HEK293 (cell line): ENCODE measurements around the gene POLR1H.

Experiments used
- HOXA7 ChIP-seq: sonication (generic); formaldehyde crosslinking; IDR thresholded peaks from 2 replicates; pipeline ENCODE4 v1.8.1; 2022; ENCODE audit warnings: missing genetic modification reagents, borderline replicate concordance
- IKZF3 ChIP-seq: fragments of 450-650 bp; IDR thresholded peaks from 2 replicates; pipeline ENCODE4 v1.5.0; 2018; ENCODE audit warnings: missing biosample characterization, mild to moderate bottlenecking, missing genetic modification characterization, moderate library complexity
- KLF9 ChIP-seq: fragments of 450-650 bp; formaldehyde crosslinking; IDR thresholded peaks from 2 replicates; pipeline ENCODE4 v1.5.1; 2016; ENCODE audit warnings: missing biosample characterization, missing genetic modification characterization, low read depth
- SCRT2 ChIP-seq: fragments of 450-650 bp; formaldehyde crosslinking; IDR thresholded peaks from 2 replicates; pipeline ENCODE4 v1.5.1; 2016; ENCODE audit warnings: missing biosample characterization, missing genetic modification characterization
- SP2 ChIP-seq: fragments of 450-650 bp; formaldehyde crosslinking; IDR thresholded peaks from 2 replicates; pipeline ENCODE4 v1.5.1; 2016; ENCODE audit warnings: missing biosample characterization, missing genetic modification characterization
- SP3 ChIP-seq: fragments of 450-650 bp; formaldehyde crosslinking; IDR thresholded peaks from 2 replicates; pipeline ENCODE4 v1.5.1; 2016; ENCODE audit warnings: missing biosample characterization, missing genetic modification characterization
- SP7 ChIP-seq: fragments of 450-650 bp; formaldehyde crosslinking; IDR thresholded peaks from 2 replicates; pipeline ENCODE4 v1.5.1; 2016; ENCODE audit warnings: missing biosample characterization, missing genetic modification characterization
- ZBTB17 ChIP-seq: fragments of 450-650 bp; formaldehyde crosslinking; IDR thresholded peaks from 2 replicates; pipeline ENCODE4 v1.5.1; 2016; ENCODE audit warnings: missing biosample characterization, missing genetic modification characterization
- ZFHX2 ChIP-seq: fragments of 450-650 bp; formaldehyde crosslinking; conservative IDR thresholded peaks from 2 replicates; pipeline ENCODE4 v1.5.1; 2016; ENCODE audit warnings: missing biosample characterization, missing genetic modification characterization
- ZNF341 ChIP-seq: fragments of 450-650 bp; formaldehyde crosslinking; IDR thresholded peaks from 2 replicates; pipeline ENCODE4; 2016; ENCODE audit warnings: low read depth, missing biosample characterization, missing genetic modification characterization
- ZNF561 ChIP-seq: fragments of 450-650 bp; IDR thresholded peaks from 2 replicates; pipeline ENCODE4 v1.5.1; 2018; ENCODE audit warnings: missing biosample characterization, missing genetic modification characterization, borderline replicate concordance
- ZNF610 ChIP-seq: fragments of 450-650 bp; formaldehyde crosslinking; IDR thresholded peaks from 2 replicates; pipeline ENCODE4 v1.5.1; 2016; ENCODE audit warnings: missing biosample characterization, missing genetic modification characterization, borderline replicate concordance
- ZNF623 ChIP-seq: fragments of 450-650 bp; formaldehyde crosslinking; IDR thresholded peaks from 2 replicates; pipeline ENCODE4 v1.5.1; 2016; ENCODE audit warnings: missing biosample characterization, missing genetic modification characterization
- ZNF777 ChIP-seq: fragments of 450-650 bp; formaldehyde crosslinking; IDR thresholded peaks from 2 replicates; pipeline ENCODE4 v1.5.1; 2017; ENCODE audit warnings: missing biosample characterization, missing genetic modification characterization, borderline replicate concordance
- ZNF843 ChIP-seq: fragments of 450-650 bp; formaldehyde crosslinking; IDR thresholded peaks from 2 replicates; pipeline ENCODE4 v1.5.1; 2016; ENCODE audit warnings: missing biosample characterization, missing genetic modification characterization
- TF ChIP-seq, protein P1 (sequence below): fragments of 450-650 bp; formaldehyde crosslinking; IDR thresholded peaks from 2 replicates; pipeline ENCODE4 v1.5.1; 2016; ENCODE audit warnings: missing biosample characterization, missing genetic modification characterization
- TF ChIP-seq, protein P2 (sequence below): fragments of 450-650 bp; IDR thresholded peaks from 2 replicates; pipeline ENCODE4 v1.5.1; 2018; ENCODE audit warnings: missing biosample characterization, missing genetic modification characterization
- TF ChIP-seq, protein P3 (sequence below): fragments of 450-650 bp; formaldehyde crosslinking; IDR thresholded peaks from 2 replicates; pipeline ENCODE4 v1.5.1; 2016; ENCODE audit warnings: missing biosample characterization, missing genetic modification characterization
- TF ChIP-seq, protein P4 (sequence below): fragments of 450-650 bp; formaldehyde crosslinking; IDR thresholded peaks from 2 replicates; pipeline ENCODE4 v1.5.1; 2017; ENCODE audit warnings: missing biosample characterization, missing genetic modification characterization
- TF ChIP-seq, protein P5 (sequence below): fragments of 450-650 bp; formaldehyde crosslinking; optimal IDR thresholded peaks from 2 replicates; pipeline ENCODE3; 2016; ENCODE audit warnings: missing biosample characterization, mild to moderate bottlenecking, missing genetic modification characterization

Gene POLR1H

DNA sequence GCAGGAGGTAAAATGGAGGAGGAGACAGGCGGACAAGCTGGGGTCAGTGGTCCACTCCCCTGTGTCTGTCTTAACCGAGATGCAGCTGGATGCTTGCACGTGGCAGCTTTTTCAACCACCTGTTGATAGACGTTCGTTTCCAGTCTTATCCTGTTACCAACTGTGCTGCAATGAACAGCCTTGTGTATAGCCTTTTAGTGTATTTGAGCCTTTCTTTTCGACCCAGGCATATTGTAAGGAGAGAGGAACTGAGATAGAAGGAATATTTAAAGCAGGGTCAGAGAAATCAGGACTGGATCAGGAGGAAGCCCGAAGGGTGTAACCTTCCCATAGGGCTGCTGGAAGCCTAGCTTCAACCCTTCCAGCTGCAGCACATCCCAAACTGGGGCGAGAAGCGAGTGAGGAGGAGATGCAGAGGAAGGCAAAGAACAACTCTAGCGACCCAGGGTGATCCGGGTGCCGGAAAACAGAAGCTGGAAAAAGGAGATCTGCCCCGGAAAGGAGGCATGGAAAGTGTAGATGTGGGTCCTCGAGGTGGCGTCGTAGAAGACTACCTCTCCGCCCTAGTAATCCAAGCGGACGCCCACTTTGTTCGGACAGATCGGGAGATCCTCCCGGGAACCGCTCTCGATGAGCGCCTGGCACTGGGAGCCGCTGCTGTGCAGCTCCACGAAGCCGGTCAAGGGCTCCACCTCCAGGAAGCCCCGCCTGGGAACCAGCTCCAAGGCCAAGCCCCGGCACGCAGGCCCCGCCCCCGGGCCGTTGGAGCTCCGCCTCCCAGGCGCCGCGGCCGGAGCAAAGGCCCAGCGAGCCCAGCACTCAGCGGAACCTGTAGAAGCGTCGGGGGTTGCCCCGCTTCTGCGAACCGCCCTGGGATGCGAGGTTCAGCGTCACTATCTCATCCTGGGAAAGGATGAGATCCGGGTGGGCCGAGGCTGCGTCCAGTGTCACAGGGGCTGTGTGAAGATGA is 40.7 kb downstream of the POLR1H start (continued):
- TF ChIP-seq, protein P1, sequence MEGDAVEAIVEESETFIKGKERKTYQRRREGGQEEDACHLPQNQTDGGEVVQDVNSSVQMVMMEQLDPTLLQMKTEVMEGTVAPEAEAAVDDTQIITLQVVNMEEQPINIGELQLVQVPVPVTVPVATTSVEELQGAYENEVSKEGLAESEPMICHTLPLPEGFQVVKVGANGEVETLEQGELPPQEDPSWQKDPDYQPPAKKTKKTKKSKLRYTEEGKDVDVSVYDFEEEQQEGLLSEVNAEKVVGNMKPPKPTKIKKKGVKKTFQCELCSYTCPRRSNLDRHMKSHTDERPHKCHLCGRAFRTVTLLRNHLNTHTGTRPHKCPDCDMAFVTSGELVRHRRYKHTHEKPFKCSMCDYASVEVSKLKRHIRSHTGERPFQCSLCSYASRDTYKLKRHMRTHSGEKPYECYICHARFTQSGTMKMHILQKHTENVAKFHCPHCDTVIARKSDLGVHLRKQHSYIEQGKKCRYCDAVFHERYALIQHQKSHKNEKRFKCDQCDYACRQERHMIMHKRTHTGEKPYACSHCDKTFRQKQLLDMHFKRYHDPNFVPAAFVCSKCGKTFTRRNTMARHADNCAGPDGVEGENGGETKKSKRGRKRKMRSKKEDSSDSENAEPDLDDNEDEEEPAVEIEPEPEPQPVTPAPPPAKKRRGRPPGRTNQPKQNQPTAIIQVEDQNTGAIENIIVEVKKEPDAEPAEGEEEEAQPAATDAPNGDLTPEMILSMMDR (tag by site-specific recombination) = peak; percentile 80
- TF ChIP-seq ZNF341 (tag by site-specific recombination) (peak; percentile 69), SP7 (tag by site-specific recombination) (peak; percentile 42; the same call in 1 of the 2 replicates), ZNF843 (tag by site-specific recombination) (0 out of 2 replicates have a peak, but pooled peaks have one; percentile 15), ZNF610 (tag by site-specific recombination) (peak; percentile 62; the same call in 1 of the 2 replicates), SCRT2 (peak; percentile 97), KLF9 (peak; percentile 51; the same call in 1 of the 2 replicates), ZBTB17 (tag by site-specific recombination) (peak; percentile 90), ZNF623 (tag by site-specific recombination) (peak; percentile 36), SP3 (tag by site-specific recombination) (peak; percentile 81), IKZF3 (tag by site-specific recombination) (peak; percentile 91), ZFHX2 (tag by site-specific recombination) (peak; percentile 38; the same call in 1 of the 2 replicates), HOXA7 (no peak), ZNF777 (tag by site-specific recombination) (0 out of 2 replicates have a peak, but pooled peaks have one; percentile 44), ZNF561 (tag by site-specific recombination) (no peak), SP2 (tag by site-specific recombination) (peak; percentile 85)
- TF ChIP-seq, protein P2, sequence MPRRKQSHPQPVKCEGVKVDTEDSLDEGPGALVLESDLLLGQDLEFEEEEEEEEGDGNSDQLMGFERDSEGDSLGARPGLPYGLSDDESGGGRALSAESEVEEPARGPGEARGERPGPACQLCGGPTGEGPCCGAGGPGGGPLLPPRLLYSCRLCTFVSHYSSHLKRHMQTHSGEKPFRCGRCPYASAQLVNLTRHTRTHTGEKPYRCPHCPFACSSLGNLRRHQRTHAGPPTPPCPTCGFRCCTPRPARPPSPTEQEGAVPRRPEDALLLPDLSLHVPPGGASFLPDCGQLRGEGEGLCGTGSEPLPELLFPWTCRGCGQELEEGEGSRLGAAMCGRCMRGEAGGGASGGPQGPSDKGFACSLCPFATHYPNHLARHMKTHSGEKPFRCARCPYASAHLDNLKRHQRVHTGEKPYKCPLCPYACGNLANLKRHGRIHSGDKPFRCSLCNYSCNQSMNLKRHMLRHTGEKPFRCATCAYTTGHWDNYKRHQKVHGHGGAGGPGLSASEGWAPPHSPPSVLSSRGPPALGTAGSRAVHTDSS = peak; percentile 71
- TF ChIP-seq, protein P3, sequence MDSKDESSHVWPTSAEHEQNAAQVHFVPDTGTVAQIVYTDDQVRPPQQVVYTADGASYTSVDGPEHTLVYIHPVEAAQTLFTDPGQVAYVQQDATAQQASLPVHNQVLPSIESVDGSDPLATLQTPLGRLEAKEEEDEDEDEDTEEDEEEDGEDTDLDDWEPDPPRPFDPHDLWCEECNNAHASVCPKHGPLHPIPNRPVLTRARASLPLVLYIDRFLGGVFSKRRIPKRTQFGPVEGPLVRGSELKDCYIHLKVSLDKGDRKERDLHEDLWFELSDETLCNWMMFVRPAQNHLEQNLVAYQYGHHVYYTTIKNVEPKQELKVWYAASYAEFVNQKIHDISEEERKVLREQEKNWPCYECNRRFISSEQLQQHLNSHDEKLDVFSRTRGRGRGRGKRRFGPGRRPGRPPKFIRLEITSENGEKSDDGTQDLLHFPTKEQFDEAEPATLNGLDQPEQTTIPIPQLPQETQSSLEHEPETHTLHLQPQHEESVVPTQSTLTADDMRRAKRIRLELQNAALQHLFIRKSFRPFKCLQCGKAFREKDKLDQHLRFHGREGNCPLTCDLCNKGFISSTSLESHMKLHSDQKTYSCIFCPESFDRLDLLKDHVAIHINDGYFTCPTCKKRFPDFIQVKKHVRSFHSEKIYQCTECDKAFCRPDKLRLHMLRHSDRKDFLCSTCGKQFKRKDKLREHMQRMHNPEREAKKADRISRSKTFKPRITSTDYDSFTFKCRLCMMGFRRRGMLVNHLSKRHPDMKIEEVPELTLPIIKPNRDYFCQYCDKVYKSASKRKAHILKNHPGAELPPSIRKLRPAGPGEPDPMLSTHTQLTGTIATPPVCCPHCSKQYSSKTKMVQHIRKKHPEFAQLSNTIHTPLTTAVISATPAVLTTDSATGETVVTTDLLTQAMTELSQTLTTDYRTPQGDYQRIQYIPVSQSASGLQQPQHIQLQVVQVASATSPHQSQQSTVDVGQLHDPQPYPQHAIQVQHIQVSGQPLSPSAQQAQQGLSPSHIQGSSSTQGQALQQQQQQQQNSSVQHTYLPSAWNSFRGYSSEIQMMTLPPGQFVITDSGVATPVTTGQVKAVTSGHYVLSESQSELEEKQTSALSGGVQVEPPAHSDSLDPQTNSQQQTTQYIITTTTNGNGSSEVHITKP (tag by site-specific recombination) = peak; percentile 100
- TF ChIP-seq, protein P4, sequence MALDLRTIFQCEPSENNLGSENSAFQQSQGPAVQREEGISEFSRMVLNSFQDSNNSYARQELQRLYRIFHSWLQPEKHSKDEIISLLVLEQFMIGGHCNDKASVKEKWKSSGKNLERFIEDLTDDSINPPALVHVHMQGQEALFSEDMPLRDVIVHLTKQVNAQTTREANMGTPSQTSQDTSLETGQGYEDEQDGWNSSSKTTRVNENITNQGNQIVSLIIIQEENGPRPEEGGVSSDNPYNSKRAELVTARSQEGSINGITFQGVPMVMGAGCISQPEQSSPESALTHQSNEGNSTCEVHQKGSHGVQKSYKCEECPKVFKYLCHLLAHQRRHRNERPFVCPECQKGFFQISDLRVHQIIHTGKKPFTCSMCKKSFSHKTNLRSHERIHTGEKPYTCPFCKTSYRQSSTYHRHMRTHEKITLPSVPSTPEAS (tag by site-specific recombination) = no peak
- TF ChIP-seq, protein P5, sequence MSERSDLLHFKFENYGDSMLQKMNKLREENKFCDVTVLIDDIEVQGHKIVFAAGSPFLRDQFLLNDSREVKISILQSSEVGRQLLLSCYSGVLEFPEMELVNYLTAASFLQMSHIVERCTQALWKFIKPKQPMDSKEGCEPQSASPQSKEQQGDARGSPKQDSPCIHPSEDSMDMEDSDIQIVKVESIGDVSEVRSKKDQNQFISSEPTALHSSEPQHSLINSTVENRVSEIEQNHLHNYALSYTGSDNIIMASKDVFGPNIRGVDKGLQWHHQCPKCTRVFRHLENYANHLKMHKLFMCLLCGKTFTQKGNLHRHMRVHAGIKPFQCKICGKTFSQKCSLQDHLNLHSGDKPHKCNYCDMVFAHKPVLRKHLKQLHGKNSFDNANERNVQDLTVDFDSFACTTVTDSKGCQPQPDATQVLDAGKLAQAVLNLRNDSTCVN (tag by site-specific recombination) = peak; percentile 18
